ENCODE measurements around the gene C16orf92.

DNA sequence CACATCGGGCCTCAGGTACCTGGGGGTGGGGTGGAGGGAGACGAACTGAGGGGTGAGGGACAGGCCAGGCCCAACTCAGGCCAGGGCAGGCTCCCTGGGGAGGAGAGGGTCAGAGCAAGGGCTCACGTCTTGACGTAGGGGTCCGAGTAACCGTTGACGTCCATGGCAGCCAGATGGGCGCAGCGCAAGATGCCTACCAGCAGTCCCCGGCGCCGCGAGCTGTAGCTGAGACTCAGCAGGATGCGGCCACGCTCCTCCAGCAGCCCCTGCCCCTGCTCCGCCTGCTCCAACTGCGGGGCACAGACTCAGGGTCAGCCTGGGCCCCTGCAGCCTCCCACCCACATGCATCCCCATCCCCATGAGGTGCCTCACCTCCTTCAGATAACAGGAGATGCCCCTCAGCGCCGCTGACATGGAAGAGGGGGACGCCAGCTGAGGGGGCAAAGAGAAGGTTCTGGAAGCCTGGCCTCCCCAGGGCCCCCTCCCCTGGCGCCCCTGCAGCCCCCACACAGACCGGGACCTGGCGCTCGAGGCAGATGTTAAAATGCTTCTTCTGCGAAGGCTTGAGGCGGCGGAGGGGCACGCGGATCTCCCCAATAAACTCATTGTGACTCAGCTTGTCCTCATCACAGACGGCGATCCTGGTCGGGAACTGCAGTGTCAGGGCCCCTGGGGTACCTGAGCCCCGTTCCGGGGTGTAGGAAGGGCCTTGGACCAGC lies 16.2 kb upstream of the C16orf92 start:
- TF ChIP-seq, protein P1, sequence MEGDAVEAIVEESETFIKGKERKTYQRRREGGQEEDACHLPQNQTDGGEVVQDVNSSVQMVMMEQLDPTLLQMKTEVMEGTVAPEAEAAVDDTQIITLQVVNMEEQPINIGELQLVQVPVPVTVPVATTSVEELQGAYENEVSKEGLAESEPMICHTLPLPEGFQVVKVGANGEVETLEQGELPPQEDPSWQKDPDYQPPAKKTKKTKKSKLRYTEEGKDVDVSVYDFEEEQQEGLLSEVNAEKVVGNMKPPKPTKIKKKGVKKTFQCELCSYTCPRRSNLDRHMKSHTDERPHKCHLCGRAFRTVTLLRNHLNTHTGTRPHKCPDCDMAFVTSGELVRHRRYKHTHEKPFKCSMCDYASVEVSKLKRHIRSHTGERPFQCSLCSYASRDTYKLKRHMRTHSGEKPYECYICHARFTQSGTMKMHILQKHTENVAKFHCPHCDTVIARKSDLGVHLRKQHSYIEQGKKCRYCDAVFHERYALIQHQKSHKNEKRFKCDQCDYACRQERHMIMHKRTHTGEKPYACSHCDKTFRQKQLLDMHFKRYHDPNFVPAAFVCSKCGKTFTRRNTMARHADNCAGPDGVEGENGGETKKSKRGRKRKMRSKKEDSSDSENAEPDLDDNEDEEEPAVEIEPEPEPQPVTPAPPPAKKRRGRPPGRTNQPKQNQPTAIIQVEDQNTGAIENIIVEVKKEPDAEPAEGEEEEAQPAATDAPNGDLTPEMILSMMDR (conservative IDR thresholded peaks at IDR 0.05; ENCODE audit: low read depth in 2 of 2), result no peak
- TF ChIP-seq EZH2phosphoT487 (IDR thresholded peaks at IDR 0.05; ENCODE audit: unreplicated experiment) (no peak), POLR2AphosphoS5 (IDR thresholded peaks at IDR 0.05; ENCODE audit: low read depth) (no peak), EZH2 (IDR thresholded peaks at IDR 0.05; ENCODE audit: low read depth, unreplicated experiment) (no peak), CREB1 (CRISPR knock-in tag; IDR thresholded peaks at IDR 0.05; ENCODE audit: low read depth) (no peak), ZNF114 (CRISPR knock-in tag; IDR thresholded peaks at IDR 0.05) (no peak), ZNF331 (CRISPR knock-in tag; IDR thresholded peaks at IDR 0.05; ENCODE audit: low read depth) (no peak)
- TF ChIP-seq, protein P2, sequence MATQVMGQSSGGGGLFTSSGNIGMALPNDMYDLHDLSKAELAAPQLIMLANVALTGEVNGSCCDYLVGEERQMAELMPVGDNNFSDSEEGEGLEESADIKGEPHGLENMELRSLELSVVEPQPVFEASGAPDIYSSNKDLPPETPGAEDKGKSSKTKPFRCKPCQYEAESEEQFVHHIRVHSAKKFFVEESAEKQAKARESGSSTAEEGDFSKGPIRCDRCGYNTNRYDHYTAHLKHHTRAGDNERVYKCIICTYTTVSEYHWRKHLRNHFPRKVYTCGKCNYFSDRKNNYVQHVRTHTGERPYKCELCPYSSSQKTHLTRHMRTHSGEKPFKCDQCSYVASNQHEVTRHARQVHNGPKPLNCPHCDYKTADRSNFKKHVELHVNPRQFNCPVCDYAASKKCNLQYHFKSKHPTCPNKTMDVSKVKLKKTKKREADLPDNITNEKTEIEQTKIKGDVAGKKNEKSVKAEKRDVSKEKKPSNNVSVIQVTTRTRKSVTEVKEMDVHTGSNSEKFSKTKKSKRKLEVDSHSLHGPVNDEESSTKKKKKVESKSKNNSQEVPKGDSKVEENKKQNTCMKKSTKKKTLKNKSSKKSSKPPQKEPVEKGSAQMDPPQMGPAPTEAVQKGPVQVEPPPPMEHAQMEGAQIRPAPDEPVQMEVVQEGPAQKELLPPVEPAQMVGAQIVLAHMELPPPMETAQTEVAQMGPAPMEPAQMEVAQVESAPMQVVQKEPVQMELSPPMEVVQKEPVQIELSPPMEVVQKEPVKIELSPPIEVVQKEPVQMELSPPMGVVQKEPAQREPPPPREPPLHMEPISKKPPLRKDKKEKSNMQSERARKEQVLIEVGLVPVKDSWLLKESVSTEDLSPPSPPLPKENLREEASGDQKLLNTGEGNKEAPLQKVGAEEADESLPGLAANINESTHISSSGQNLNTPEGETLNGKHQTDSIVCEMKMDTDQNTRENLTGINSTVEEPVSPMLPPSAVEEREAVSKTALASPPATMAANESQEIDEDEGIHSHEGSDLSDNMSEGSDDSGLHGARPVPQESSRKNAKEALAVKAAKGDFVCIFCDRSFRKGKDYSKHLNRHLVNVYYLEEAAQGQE (IDR thresholded peaks at IDR 0.05; ENCODE audit: unreplicated experiment), result no peak
